H1 (cell line): ENCODE data around the gene ELFN2. TPM values are rescaled to one million over a fixed set of nuclear protein-coding genes. Genes with fewer than 3 reads are reported as not detected.

Source experiments
- CTBP2 ChIP-seq: IDR thresholded peaks from 2 replicates; pipeline ENCODE4 v1.7.0; 2011; ENCODE audit warnings: borderline replicate concordance, mild to moderate bottlenecking, moderate library complexity, mixed read lengths, low read length; ENCODE audit not compliant: insufficient read depth, insufficient read length
- EGR1 ChIP-seq: IDR thresholded peaks from 2 replicates; pipeline ENCODE4 v1.6.1; 2011; ENCODE audit warnings: low read depth, low read length, borderline replicate concordance
- polyA plus RNA-seq, 7 experiments: library from polyadenylated mRNA; depleted of rRNA in 3 of 7; stranded (reverse) in 5 of 7; unstranded in 2 of 7; fragments of >200 nt in 5 of 7; fragments of 200-250 nt in 2 of 7; gene quantifications; 1 replicate in 5 of 7; 2 replicates in 1 of 7; 4 replicates in 1 of 7; pipeline versions ENCODE4 v1.2.1 to v1.2.3, GENCODE V29; 2011 to 2013; ENCODE audit warnings: missing spikeins in 2 of 7, mixed read lengths in 2 of 7
- total RNA-seq: library from RNA; stranded (reverse); fragmentation: NEBNext Ultra II Directional; extraction: Animal tissue kit (Norgen Biotek cat#: 25700); gene quantifications from 2 replicates; pipeline ENCODE4 v1.2.1, GENCODE V29; 2021

ELFN2 gene
- total and polyA plus RNA-seq, 2 of the 8 experiments (the other 6 are each of a cell fraction or from before 2014, with no cell fraction given), result 0.63 to 0.88 TPM

DNA sequence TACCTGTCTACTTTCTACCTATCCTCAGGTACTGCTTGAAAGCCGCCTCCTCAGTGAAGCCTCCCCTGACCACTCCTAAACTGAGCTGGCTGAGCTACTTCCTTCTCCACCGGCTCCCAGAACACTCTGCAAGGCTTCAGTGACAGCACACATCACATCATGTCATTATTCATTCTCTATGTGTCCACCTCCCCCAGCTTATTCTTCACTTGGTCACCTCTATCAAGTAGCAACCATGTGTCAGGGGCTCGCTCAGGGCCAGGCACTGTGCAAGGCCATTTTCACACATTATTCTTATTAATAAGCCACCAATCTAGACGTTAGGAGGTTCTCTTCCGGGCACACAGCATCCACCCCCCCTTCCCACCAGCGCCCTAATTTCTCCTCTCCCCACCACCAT, 3.7 kb upstream of the ELFN2 start (continued):
- TF ChIP-seq CTBP2, result no peak
- TF ChIP-seq EGR1, result no peak
